ENCODE data around the gene CAPNS2. TPM values are rescaled to one million over a fixed set of nuclear protein-coding genes. Genes with fewer than 3 reads are reported as not detected.

Gene CAPNS2
- total RNA-seq, 4 donors from 2014 or later = 6.9 to 10.6 (median 8.3) TPM

- H3K27me3 ChIP-seq = no peaks in the 10 kb centered on the region
- intact Hi-C loops (cut with DNase I) = no loop called here
- H3K9me3 ChIP-seq = no peaks in the 10 kb centered on the region
- H3K27ac ChIP-seq = no peak overlapping the region
- H3K4me1 ChIP-seq = peaks cover 40 to 42% of the 10 kb centered on the region in 2 donors
- WGBS, 2 donors = 92 to 95% methylated on average over 2 of the region's 2 CpGs
- DNase-seq = no peak
- H3K36me3 ChIP-seq = no peaks in the 10 kb centered on the region
- no peak overlapping the region for H3K4me3 ChIP-seq (replicated peaks in 1 of 3)
- TF ChIP-seq POLR2A (IDR thresholded peaks at IDR 0.05) = no peak
- TF ChIP-seq CTCF (IDR thresholded peaks at IDR 0.05) = no peak
Measured at GRCh38 chr16:55563797-55564196, 2.7 kb upstream of the CAPNS2 start.

GRCh38 chr16:55565086-55565485 lies 1.4 kb upstream of the CAPNS2 start:
- H3K36me3 ChIP-seq = no peaks in the 10 kb centered on the region

GRCh38 chr16:55567382-55567781 lies 898 bp downstream of the CAPNS2 start:
- TF ChIP-seq POLR2A (IDR thresholded peaks at IDR 0.05) (no peak), CTCF (IDR thresholded peaks at IDR 0.05) (no peak)
- no peaks in the 10 kb centered on the region for H3K9me3 ChIP-seq
- intact Hi-C loops (cut with DNase I) = no loop called here
- 79 to 81% methylated on average over 3 of the region's 3 CpGs for WGBS, 2 donors
- no peak overlapping the region for H3K4me3 ChIP-seq (replicated peaks in 1 of 3)
- H3K4me1 ChIP-seq = peaks cover 36 to 37% of the 10 kb centered on the region in 2 donors
- no peaks in the 10 kb centered on the region for H3K27me3 ChIP-seq
- peak overlapping the region; percentile 36 to 57 (median 57) for H3K27ac ChIP-seq
- DNase-seq = peak in 1 of 2 donors; percentile 11
- H3K36me3 ChIP-seq = no peaks in the 10 kb centered on the region

More at GRCh38 chr16:55565086-55565485, 1.4 kb upstream of the CAPNS2 start:
- Histone ChIP-seq H3K9me3 (no peaks in the 10 kb centered on the region), H3K4me3 (replicated peaks in 1 of 3) (no peak overlapping the region), H3K27me3 (no peaks in the 10 kb centered on the region), H3K27ac (no peak overlapping the region), H3K4me1 (peaks cover 40 to 44% of the 10 kb centered on the region in 2 donors)
- 81 to 92% methylated on average over 1 of the region's 1 CpG for WGBS, 2 donors
- no peak for DNase-seq
- TF ChIP-seq POLR2A (IDR thresholded peaks at IDR 0.05) = no peak
- no peak for TF ChIP-seq CTCF (IDR thresholded peaks at IDR 0.05)
- intact Hi-C loops (cut with DNase I) = no loop called here

- intact Hi-C loops (cut with DNase I) = no loop called here
- Histone ChIP-seq H3K9me3 (no peaks in the 10 kb centered on the region), H3K27me3 (no peaks in the 10 kb centered on the region), H3K36me3 (no peaks in the 10 kb centered on the region), H3K27ac (peak overlapping the region; percentile 36 to 57 (median 57)), H3K4me1 (peaks cover 36 to 37% of the 10 kb centered on the region in 2 donors), H3K4me3 (replicated peaks in 1 of 3) (no peak overlapping the region)
- DNase-seq = no peak
- TF ChIP-seq POLR2A (IDR thresholded peaks at IDR 0.05) (no peak), CTCF (IDR thresholded peaks at IDR 0.05) (no peak)
- 22 to 32% methylated on average over 3 of the region's 3 CpGs for WGBS, 2 donors
Measured at GRCh38 chr16:55568207-55568606, 1.7 kb downstream of the CAPNS2 start.

GRCh38 chr16:55569025-55569424 lies 2.5 kb downstream of the CAPNS2 start:
- intact Hi-C loops (cut with DNase I) = no loop called here
- Histone ChIP-seq H3K36me3 (no peaks in the 10 kb centered on the region), H3K27ac (peak overlapping the region; percentile 6 to 57 (median 57)), H3K9me3 (no peaks in the 10 kb centered on the region), H3K27me3 (no peaks in the 10 kb centered on the region), H3K4me3 (replicated peaks in 1 of 3) (no peak overlapping the region), H3K4me1 (peaks cover 33 to 37% of the 10 kb centered on the region in 2 donors)
- 35 to 48% methylated on average over 1 of the region's 1 CpG for WGBS, 2 donors
- no peak for TF ChIP-seq CTCF (IDR thresholded peaks at IDR 0.05)
- no peak for TF ChIP-seq POLR2A (IDR thresholded peaks at IDR 0.05)
- DNase-seq = no peak

Measured in thyroid gland (tissue), 4 donors.